Activated naive CD8-positive, alpha-beta T cell treated with anti-CD3 and anti-CD28 coated beads for 36 hours (primary cell): ENCODE results near the gene MCHR1. TPM values are rescaled to one million over a fixed set of nuclear protein-coding genes. Genes with fewer than 3 reads are reported as not detected.
A peak's percentile ranks its signal among the peaks of the same experiment; 100 is the strongest.
"Not testable (repeated sequence)": the region's sequence is repeated elsewhere in the genome, so short reads cannot be mapped to it uniquely, and the experiment has no call there.

Source experiments
- DNase-seq: peaks from one replicate; pipeline ENCODE4 v3.0.0; 2021
- H3K27ac Mint-ChIP-seq: one replicate; pipeline ENCODE4 v1.8.0; 2022; ENCODE audit warnings: mild to moderate bottlenecking, moderate library complexity, mixed read lengths
- H3K27me3 Mint-ChIP-seq: one replicate; pipeline ENCODE4 v1.8.0; 2022; ENCODE audit warnings: mild to moderate bottlenecking, mixed read lengths
- H3K36me3 Mint-ChIP-seq: one replicate; pipeline ENCODE4 v1.8.0; 2021; ENCODE audit warnings: mild to moderate bottlenecking, mixed read lengths
- H3K4me1 Mint-ChIP-seq: one replicate; pipeline ENCODE4 v1.8.0; 2021; ENCODE audit warnings: mixed read lengths
- H3K4me3 Mint-ChIP-seq: one replicate; pipeline ENCODE4 v1.8.0; 2022; ENCODE audit warnings: mild to moderate bottlenecking, moderate library complexity, mixed read lengths
- H3K9me3 Mint-ChIP-seq: one replicate; pipeline ENCODE4 v1.8.0; 2022; ENCODE audit warnings: mixed read lengths
- total RNA-seq, 2 experiments: library from RNA; stranded (reverse); gene quantifications; one replicate each; pipeline ENCODE4 v1.2.3, GENCODE V29; 2021

The MCHR1 gene
- total RNA-seq, 2 experiments from 2014 or later, result not detected

DNA sequence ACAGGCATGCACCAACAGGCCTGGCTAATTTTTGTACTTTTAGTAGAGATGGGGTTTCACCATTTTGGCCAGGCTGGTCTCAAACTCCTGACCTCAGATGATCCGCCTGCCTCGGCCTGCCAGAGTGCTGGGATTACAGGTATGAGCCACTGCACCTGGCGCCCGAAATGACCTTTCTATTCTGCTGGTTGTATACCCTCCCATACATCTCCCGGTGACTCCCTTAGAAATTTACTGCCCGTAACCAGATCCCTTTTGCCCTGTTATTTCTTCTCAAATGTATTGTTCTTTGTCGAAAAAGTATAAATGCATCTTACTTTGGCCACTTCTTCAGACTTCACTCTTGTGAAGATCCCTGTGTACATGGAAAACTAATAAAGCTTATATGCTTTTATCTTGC, 22.0 kb downstream of the MCHR1 start:
- Mint-ChIP-seq H3K27ac (no peak overlapping the region), H3K36me3 (no peaks in the 10 kb centered on the region), H3K4me3 (no peak overlapping the region), H3K4me1 (no peaks in the 10 kb centered on the region), H3K9me3 (no peaks in the 10 kb centered on the region), H3K27me3 (no peaks in the 10 kb centered on the region)
- no peak for DNase-seq

- no peak for DNase-seq
- no peaks in the 10 kb centered on the region for H3K9me3 Mint-ChIP-seq
Observed at GRCh38 chr22:40703174-40703573, 23.9 kb downstream of the MCHR1 start.

GRCh38 chr22:40703736-40704135, 24.5 kb downstream of the MCHR1 start:
- H3K36me3 Mint-ChIP-seq, result no peaks in the 10 kb centered on the region

More at GRCh38 chr22:40703174-40703573, 23.9 kb downstream of the MCHR1 start:
- Mint-ChIP-seq H3K27ac (no peak overlapping the region), H3K4me3 (no peak overlapping the region), H3K36me3 (no peaks in the 10 kb centered on the region), H3K4me1 (no peaks in the 10 kb centered on the region), H3K27me3 (no peaks in the 10 kb centered on the region)

DNA sequence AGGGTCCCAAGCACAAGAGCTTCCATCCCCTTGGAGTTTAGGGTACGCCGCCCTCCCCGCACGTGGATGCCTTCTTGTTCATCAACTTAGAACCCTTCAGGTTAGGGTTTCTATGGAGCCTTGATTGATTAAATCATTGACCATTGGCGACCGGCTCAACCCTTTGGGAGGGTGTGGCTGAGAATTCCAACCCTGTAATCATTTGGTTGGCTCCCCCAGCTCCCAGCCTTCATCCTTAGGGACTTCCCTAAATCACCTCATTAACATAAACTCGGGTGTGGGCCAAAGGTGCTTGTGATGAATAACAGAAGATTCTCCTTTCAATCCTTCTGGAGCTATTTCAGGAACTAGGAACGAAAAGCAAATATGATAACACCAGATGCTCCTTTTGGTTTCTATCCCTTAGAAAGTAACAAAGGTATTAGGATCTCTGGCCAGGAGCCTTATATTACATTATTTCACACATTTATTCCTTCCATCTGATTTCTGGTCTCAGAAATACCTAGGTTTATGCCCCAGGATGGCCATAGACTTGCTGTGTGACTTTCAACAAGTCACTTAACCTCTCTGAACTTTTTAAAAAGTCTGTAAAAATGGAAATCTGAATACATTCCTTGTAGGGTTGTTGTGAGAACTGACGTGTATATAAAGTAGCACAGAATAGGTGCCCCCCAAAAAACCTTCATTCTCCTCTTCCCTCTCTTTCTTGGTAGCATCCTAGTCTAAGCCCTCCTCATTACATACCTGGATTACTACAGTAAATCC, 26.8 kb downstream of the MCHR1 start:
- no peak overlapping the region for H3K27ac Mint-ChIP-seq
- H3K4me1 Mint-ChIP-seq, result peaks cover 3% of the 10 kb centered on the region
- no peaks in the 10 kb centered on the region for H3K27me3 Mint-ChIP-seq

More at GRCh38 chr22:40703736-40704135, 24.5 kb downstream of the MCHR1 start:
- DNase-seq, result no peak
- H3K4me1 Mint-ChIP-seq, result no peaks in the 10 kb centered on the region
- H3K9me3 Mint-ChIP-seq, result no peaks in the 10 kb centered on the region
- no peaks in the 10 kb centered on the region for H3K27me3 Mint-ChIP-seq
- H3K4me3 Mint-ChIP-seq, result no peak overlapping the region
- H3K27ac Mint-ChIP-seq, result no peak overlapping the region

DNA sequence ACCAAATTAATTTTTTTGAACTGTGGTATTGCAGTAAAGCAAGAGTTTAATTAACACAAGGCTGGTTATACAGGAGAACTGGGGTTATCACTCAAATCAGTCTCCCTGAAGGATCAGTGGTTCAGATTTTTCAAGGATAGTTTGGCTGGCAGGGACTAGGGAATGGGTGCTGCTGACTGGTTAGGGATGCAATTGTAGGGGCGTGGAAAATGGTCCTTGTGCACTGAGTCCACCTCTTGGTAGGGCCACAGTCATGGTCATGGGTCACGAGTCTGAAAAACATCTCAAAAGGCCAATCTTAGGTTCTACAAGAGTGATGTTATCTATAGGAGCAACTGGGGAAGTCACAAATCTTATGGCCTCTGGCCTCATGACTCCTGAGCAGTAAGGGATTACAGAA, 27.9 kb downstream of the MCHR1 start:
- no peaks in the 10 kb centered on the region for H3K9me3 Mint-ChIP-seq
- H3K27ac Mint-ChIP-seq, result no peak overlapping the region
- H3K4me1 Mint-ChIP-seq, result peaks cover 9% of the 10 kb centered on the region
- H3K4me3 Mint-ChIP-seq, result no peak overlapping the region
- peaks cover 2% of the 10 kb centered on the region for H3K36me3 Mint-ChIP-seq
- no peaks in the 10 kb centered on the region for H3K27me3 Mint-ChIP-seq
- no peak for DNase-seq

More for the DNA sequence above, 26.8 kb downstream of the MCHR1 start:
- no peak overlapping the region for H3K4me3 Mint-ChIP-seq
- H3K9me3 Mint-ChIP-seq, result no peaks in the 10 kb centered on the region
- H3K36me3 Mint-ChIP-seq, result peaks cover 2% of the 10 kb centered on the region
- no peak for DNase-seq

DNA sequence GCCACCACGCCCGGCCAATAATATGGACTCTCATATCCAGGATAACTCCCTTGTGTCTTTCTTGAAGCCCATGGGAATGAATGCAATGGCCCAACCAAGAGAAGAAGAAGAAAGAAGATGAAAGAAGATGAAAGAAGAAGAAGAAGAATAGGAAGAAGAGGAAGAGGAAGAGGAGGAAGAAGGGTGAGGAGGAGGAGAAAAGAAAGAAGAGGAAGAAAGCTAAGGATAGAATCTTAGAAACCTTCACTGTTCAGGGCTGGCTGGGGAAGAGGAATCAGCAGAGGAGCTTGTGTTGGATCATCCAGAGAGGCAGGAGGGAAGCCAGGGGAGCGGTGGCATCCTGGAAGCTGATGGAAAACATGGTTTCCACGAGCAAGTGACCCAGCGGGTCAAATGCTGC, 28.9 kb downstream of the MCHR1 start:
- Mint-ChIP-seq H3K9me3 (no peaks in the 10 kb centered on the region), H3K4me1 (peaks cover 9% of the 10 kb centered on the region), H3K27me3 (no peaks in the 10 kb centered on the region), H3K27ac (no peak overlapping the region), H3K4me3 (no peak overlapping the region), H3K36me3 (peaks cover 2% of the 10 kb centered on the region)
- DNase-seq, result no peak

GRCh38 chr22:40709752-40710413, 30.6 kb downstream of the MCHR1 start:
- Mint-ChIP-seq H3K36me3 (peaks cover 2% of the 10 kb centered on the region), H3K27ac (no peak overlapping the region), H3K4me1 (peaks cover 15% of the 10 kb centered on the region), H3K9me3 (no peaks in the 10 kb centered on the region), H3K4me3 (no peak overlapping the region), H3K27me3 (no peaks in the 10 kb centered on the region)
- DNase-seq, result no peak

DNA sequence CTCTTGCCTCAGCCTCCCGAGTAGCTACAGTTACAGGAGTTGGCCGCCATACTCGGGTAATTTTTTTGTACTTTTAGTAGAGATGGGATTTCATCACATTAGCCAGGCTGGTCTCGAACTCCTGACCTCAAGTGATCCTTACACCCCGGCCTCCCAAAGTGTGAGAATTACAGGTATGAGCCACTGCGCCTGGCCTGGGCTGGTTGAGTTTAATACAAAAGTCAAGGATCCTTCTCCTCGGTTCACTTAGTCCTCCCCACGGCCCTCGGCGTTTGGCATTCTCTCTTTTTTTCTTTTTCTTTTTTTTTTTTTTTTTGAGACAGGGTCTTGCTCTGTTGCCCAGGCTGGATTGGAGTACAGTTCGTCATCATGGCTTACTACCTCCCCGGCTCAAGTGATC, 33.0 kb downstream of the MCHR1 start:
- Mint-ChIP-seq H3K9me3 (no peaks in the 10 kb centered on the region), H3K27me3 (no peaks in the 10 kb centered on the region), H3K4me3 (no peak overlapping the region), H3K4me1 (peaks cover 18% of the 10 kb centered on the region), H3K27ac (no peak overlapping the region), H3K36me3 (peaks cover 2% of the 10 kb centered on the region)
- no peak for DNase-seq

DNA sequence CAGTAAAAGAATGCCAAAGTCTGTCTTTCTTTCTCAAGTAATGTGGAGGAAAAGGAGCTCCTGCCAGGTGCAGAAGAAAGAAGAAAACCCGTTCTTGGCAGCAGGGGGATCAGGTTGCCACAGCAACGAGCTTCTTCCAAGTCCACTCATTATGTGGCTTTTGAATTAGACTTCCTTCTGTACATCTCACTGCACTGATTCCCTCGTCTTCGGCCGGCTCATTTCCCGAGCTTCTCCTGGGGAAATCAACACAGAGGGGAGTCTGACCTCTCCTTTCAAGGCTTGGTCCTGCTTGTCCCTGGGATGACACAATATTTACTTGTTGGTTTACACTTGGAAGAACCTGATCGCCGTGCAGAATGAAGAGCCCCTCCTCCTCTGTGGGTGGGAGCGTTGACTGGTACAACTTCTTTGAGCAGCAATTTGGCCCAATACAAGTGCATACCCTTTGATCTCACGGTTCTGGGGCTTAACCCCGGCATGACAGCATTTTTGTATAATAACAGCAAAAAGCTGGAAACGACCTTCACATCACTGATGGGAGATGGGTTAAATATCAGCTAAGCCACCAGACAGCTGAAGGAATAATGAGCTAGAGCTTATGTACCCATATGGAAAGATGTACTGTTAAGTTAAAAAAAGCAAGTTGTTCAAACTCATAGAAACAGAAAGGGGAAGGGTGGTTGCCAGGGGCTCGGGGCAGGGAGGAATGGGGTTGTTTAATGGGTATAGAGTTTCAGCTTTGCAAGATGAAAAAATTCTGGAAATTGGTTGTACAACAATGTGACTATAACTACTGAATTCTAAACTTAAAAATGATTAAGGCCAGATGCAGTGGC, 35.4 kb downstream of the MCHR1 start:
- no peaks in the 10 kb centered on the region for H3K27me3 Mint-ChIP-seq
- H3K27ac Mint-ChIP-seq, result no peak overlapping the region
- H3K36me3 Mint-ChIP-seq, result peaks cover 2% of the 10 kb centered on the region
- H3K9me3 Mint-ChIP-seq, result no peaks in the 10 kb centered on the region
- no peak for DNase-seq
- peak overlapping the region; percentile 33 for H3K4me3 Mint-ChIP-seq
- peaks cover 18% of the 10 kb centered on the region for H3K4me1 Mint-ChIP-seq

GRCh38 chr22:40716116-40716515, 36.8 kb downstream of the MCHR1 start:
- Mint-ChIP-seq H3K27ac (no peak overlapping the region), H3K4me1 (peaks cover 20% of the 10 kb centered on the region), H3K4me3 (no peak overlapping the region), H3K9me3 (no peaks in the 10 kb centered on the region), H3K27me3 (no peaks in the 10 kb centered on the region), H3K36me3 (no peaks in the 10 kb centered on the region)
- DNase-seq, result no peak

GRCh38 chr22:40717657-40718056, 38.4 kb downstream of the MCHR1 start:
- not testable (repeated sequence) for H3K9me3 Mint-ChIP-seq, H3K27me3 Mint-ChIP-seq, H3K4me3 Mint-ChIP-seq, DNase-seq, H3K27ac Mint-ChIP-seq, H3K36me3 Mint-ChIP-seq
- H3K4me1 Mint-ChIP-seq, result peaks cover 18% of the 10 kb centered on the region

DNA sequence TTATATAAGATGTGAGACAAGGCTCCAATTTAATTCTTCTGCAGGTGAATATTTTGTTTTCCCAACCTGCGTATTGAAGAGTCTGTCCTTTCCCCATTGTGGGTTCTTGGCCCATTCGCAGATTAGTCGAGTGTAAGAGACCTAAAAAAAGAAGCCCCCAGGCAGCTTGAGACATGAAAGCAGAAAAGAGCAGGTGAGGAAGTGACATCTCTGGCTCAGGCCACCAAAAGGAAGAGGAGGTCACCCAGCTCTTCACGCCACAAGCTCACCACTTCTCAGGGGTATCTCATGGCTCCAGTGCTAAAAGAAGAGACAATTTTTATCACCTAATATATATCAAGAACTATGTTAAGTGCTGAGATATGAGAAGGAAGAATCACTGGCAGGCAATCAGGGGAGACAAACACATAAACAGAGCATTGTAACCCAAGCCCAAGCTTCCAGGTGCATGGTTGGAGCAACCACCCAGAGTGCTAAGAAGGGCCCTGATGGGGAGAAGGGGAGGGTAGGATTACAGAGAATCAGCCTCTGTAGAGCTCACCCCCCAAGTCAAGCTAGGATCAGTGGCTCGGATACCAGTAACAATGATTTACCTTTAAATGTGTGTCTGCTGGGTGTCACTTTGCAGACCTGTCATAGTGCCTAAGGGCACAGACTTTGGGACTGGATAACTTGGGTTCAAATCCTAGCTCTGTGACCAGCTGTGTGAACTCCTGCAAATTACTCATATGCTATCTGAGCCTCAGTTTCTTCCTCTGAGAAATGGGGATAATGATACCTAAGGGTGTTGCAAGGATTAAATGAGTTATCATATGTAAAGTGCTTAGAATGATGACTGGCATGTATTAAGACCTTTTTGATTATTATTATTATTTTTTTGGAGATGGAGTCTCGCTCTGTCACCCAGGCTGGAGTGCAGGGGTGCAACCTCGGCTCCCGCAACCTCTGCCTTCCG, 39.2 kb downstream of the MCHR1 start:
- H3K36me3 Mint-ChIP-seq, result no peaks in the 10 kb centered on the region
- no peaks in the 10 kb centered on the region for H3K9me3 Mint-ChIP-seq
- H3K27me3 Mint-ChIP-seq, result no peaks in the 10 kb centered on the region
- no peak overlapping the region for H3K4me3 Mint-ChIP-seq
- no peak overlapping the region for H3K27ac Mint-ChIP-seq
- peaks cover 18% of the 10 kb centered on the region for H3K4me1 Mint-ChIP-seq
- DNase-seq, result no peak

GRCh38 chr22:40719599-40719998, 40.3 kb downstream of the MCHR1 start:
- Mint-ChIP-seq H3K27ac (no peak overlapping the region), H3K27me3 (no peaks in the 10 kb centered on the region), H3K36me3 (no peaks in the 10 kb centered on the region), H3K4me3 (no peak overlapping the region), H3K4me1 (peaks cover 14% of the 10 kb centered on the region), H3K9me3 (no peaks in the 10 kb centered on the region)
- no peak for DNase-seq

DNA sequence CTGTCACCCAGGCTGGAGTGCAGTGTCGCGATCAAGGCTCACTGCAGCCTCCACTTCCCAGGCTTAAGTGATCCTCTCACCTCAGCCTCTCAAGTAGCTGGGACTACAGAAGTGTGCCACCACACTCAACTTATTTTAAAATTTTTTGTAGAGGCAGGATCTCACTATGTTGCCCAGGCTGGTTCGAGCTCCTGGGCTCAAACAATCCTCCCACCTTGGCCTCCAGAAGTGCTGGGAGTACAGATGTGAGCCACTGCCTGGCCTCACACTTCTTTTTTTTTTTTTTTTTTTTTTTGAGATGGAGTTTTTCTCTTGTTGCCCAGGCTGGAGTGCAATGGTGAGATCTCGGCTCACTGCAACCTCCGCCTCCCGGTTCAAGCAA, 40.9 kb downstream of the MCHR1 start:
- not testable (repeated sequence) for DNase-seq, H3K9me3 Mint-ChIP-seq, H3K4me3 Mint-ChIP-seq, H3K27me3 Mint-ChIP-seq, H3K4me1 Mint-ChIP-seq, H3K36me3 Mint-ChIP-seq, H3K27ac Mint-ChIP-seq
